Activated CD8-positive, alpha-beta T cell treated with anti-CD3 and anti-CD28 coated beads for 36 hours (primary cell): Measurements from ENCODE around the gene INPP5J. TPM values are rescaled to one million over a fixed set of nuclear protein-coding genes. Genes with fewer than 3 reads are reported as not detected.
A peak's percentile ranks its signal among the peaks of the same experiment; 100 is the strongest.

Experiments
- ATAC-seq: fragments of 200-7000 bp; cut with Tn5 transposase; one replicate; pipeline ENCODE4 v1.10.0; 2021; ENCODE audit warnings: mild to moderate bottlenecking, moderate library complexity
- CTCF ChIA-PET: fragments of 350-600 bp; sonication (Branson Sonifier 250); formaldehyde crosslinking; loops from one replicate; lab custom pipeline; 2021; ENCODE audit warnings: antibody characterized with exemption; lab: Charles Lee
- POLR2A ChIA-PET: fragments of 350-600 bp; sonication (Branson Sonifier 250); formaldehyde crosslinking; loops from one replicate; lab custom pipeline; 2021; ENCODE audit warnings: antibody characterized with exemption; lab: Charles Lee
- DNase-seq: peaks from one replicate; pipeline ENCODE4 v3.0.0-alpha.2; 2020
- H3K27ac Mint-ChIP-seq: one replicate; pipeline ENCODE4 v1.8.0; 2021; ENCODE audit warnings: mild to moderate bottlenecking, mixed read lengths
- H3K27me3 Mint-ChIP-seq: one replicate; pipeline ENCODE4 v1.8.0; 2021; ENCODE audit warnings: mixed read lengths
- H3K36me3 Mint-ChIP-seq: one replicate; pipeline ENCODE4 v1.8.0; 2021; ENCODE audit warnings: low read depth, mixed read lengths
- H3K4me1 Mint-ChIP-seq: one replicate; pipeline ENCODE4 v1.8.0; 2021; ENCODE audit warnings: low read depth, mixed read lengths
- H3K4me3 Mint-ChIP-seq: one replicate; pipeline ENCODE4 v1.8.0; 2021; ENCODE audit warnings: mild to moderate bottlenecking, moderate library complexity, mixed read lengths
- H3K9me3 Mint-ChIP-seq: one replicate; pipeline ENCODE4 v1.8.0; 2021; ENCODE audit warnings: mixed read lengths
- intact Hi-C: fragments of 100-400 bp; cut with micrococcal nuclease; formaldehyde crosslinking; loops from one replicate; pipeline ENCODE4 v1.10.0; 2022
- total RNA-seq, 2 experiments: library from RNA; stranded (reverse); gene quantifications; one replicate each; pipeline ENCODE4 v1.2.3, GENCODE V29; 2021
- TF ChIP-seq, protein P1 (sequence below): fragments of 200-600 bp; IDR thresholded peaks from one replicate; pipeline ENCODE4 v1.8.0; 2022; ENCODE audit warnings: antibody characterized with exemption, mild to moderate bottlenecking

The INPP5J gene
- total RNA-seq, 2 experiments from 2014 or later: 0.09 to 0.29 TPM

DNA sequence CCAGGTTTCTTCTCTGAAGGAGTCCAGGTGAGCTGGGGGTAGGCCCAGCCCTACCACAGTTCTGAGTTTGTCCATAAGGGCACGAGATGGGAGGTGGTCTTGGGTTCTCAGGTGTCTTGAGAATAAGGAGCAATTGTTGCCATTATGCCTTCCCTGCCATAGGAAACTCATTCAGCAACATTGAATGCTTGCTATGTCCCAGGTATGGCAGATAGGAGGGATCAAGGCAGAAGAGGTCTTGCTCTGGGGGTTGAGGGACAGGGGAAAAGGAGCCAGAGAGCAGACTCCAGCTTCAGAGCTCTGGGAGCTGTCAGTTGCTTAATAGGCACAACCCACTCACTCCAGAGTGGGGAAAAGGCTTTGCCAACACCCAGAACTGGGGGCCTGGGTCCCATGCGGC, 19.7 kb upstream of the INPP5J start:
- ChIA-PET CTCF (no interaction called here), POLR2A (interaction anchor here (1.5 kb wide), 1 partner anchor 170 kb away, joined by 3 read pairs; no protein-coding TSS in a partner anchor)
- H3K4me1 Mint-ChIP-seq: peaks cover 18% of the 10 kb centered on the region
- TF ChIP-seq, protein P1, sequence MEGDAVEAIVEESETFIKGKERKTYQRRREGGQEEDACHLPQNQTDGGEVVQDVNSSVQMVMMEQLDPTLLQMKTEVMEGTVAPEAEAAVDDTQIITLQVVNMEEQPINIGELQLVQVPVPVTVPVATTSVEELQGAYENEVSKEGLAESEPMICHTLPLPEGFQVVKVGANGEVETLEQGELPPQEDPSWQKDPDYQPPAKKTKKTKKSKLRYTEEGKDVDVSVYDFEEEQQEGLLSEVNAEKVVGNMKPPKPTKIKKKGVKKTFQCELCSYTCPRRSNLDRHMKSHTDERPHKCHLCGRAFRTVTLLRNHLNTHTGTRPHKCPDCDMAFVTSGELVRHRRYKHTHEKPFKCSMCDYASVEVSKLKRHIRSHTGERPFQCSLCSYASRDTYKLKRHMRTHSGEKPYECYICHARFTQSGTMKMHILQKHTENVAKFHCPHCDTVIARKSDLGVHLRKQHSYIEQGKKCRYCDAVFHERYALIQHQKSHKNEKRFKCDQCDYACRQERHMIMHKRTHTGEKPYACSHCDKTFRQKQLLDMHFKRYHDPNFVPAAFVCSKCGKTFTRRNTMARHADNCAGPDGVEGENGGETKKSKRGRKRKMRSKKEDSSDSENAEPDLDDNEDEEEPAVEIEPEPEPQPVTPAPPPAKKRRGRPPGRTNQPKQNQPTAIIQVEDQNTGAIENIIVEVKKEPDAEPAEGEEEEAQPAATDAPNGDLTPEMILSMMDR: no peak
- H3K27ac Mint-ChIP-seq: no peak overlapping the region
- intact Hi-C loops: loop anchor here (10.0 kb wide), 1 partner anchor 192 kb away; the partner anchor contains the start of gene PIK3IP1
- H3K9me3 Mint-ChIP-seq: no peaks in the 10 kb centered on the region
- no peaks in the 10 kb centered on the region for H3K27me3 Mint-ChIP-seq
- ATAC-seq: no peak
- DNase-seq: no peak
- H3K36me3 Mint-ChIP-seq: no peaks in the 10 kb centered on the region
- H3K4me3 Mint-ChIP-seq: no peak overlapping the region

DNA sequence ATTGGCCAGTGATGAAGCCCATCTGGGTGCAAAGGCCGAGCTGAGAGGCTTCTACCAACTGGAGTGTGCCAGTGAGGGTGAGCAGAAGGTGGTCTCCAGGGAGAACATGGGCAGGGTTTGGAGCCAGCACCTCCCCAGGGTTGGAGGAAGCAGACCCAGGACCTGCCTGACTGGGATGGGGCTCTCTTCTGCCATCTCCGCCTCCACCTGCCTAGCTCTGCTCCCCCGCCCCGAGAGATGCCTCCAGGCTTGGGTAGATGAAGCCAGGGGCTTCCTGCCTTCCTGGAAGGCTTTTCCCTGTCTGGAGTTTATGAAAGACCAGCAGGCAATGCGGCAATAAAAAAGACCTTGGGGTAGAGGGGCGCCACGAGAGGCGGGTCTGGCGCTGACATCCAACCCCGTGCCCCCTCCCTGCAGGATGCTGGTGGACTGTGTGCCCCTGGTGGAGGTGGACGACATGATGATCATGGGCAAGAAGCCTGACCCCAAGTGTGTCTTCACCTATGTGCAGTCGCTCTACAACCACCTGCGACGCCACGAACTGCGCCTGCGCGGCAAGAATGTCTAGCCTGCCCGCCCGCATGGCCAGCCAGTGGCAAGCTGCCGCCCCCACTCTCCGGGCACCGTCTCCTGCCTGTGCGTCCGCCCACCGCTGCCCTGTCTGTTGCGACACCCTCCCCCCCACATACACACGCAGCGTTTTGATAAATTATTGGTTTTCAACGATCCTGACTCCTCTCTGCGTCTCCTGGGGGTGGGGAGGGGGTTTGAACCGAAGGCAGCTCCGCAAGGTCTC, 18.7 kb upstream of the INPP5J start:
- TF ChIP-seq, protein P1: no peak
- no peak for ATAC-seq
- Mint-ChIP-seq H3K27me3 (no peaks in the 10 kb centered on the region), H3K4me1 (peaks cover 18% of the 10 kb centered on the region), H3K4me3 (no peak overlapping the region), H3K27ac (no peak overlapping the region), H3K9me3 (no peaks in the 10 kb centered on the region), H3K36me3 (no peaks in the 10 kb centered on the region)
- intact Hi-C loops: loop anchor here (10.0 kb wide), 1 partner anchor 191 kb away; the partner anchor contains the start of gene PIK3IP1
- ChIA-PET CTCF (interaction anchor here (0.9 to 1.7 kb wide), 2 partner anchors 8 to 19 kb away, joined by 4 to 10 read pairs; no protein-coding TSS in a partner anchor), POLR2A (interaction anchor here (0.9 kb wide), 1 partner anchor 19 kb away, joined by 5 read pairs; no protein-coding TSS in a partner anchor)
- DNase-seq: no peak

DNA sequence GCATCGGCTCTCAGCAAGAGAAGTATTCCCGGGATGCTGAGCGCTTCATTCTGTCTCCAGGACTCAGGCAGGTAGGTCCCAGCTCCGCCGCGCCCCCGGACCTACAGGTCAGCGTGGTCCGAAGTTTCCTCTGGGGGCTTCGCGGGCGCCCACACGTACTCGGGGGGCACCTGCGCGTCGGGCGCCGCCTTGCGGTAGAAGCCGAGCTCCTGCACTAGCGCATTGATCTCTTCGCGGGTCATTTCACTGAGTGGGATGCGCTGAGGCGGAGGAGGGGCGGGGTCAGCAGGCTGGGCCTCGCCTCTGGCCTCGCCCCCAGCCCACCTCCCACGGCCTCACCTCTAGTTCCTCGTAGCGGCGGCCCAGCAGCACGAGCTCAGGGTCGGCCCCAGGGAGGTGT, 17.9 kb upstream of the INPP5J start:
- no peak overlapping the region for H3K27ac Mint-ChIP-seq
- TF ChIP-seq, protein P1: peak; percentile 35
- no peaks in the 10 kb centered on the region for H3K27me3 Mint-ChIP-seq
- peak; percentile 48 for DNase-seq
- no peaks in the 10 kb centered on the region for H3K36me3 Mint-ChIP-seq
- intact Hi-C loops: loop anchor here (10.0 kb wide), 1 partner anchor 190 kb away; the partner anchor contains the start of gene PIK3IP1
- peaks cover 18% of the 10 kb centered on the region for H3K4me1 Mint-ChIP-seq
- ATAC-seq: no peak
- CTCF ChIA-PET: interaction anchor here (0.9 to 1.7 kb wide), 2 partner anchors 9 to 20 kb away, joined by 4 to 10 read pairs; no protein-coding TSS in a partner anchor
- no peaks in the 10 kb centered on the region for H3K9me3 Mint-ChIP-seq
- no peak overlapping the region for H3K4me3 Mint-ChIP-seq
- POLR2A ChIA-PET: no interaction called here

DNA sequence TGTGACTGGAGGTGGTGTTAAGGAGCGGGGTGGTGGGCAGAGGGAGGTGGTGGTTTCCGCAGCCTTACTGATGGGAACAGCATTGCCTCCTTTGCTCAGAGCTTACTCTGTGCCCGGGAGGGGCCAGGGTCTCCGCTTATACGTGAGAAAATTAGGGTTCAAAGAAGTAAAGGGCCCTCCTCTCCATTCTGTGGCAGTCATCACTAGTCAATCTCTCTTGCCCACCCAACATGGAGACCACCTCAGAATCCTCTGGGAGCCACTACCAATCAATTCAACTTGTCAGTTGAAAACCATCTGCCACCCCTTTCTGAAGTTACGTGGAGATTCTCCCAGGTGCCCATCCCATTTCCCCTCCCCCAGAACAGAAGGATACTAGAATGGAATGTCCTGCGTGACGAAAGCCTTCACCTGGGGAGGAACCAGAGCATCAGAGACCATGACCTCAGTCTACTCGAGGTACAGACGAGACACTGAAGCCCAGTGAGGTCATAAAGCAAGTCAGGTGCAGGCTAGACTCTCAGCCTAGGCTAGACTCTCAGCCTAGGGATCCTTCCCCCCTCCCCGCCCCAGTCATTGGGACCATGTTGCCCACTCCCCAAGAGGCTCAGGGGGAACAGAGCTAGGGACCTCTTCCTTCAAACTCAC, 17.4 kb upstream of the INPP5J start:
- DNase-seq (no peak), ATAC-seq (no peak)
- Mint-ChIP-seq H3K36me3 (no peaks in the 10 kb centered on the region), H3K27ac (no peak overlapping the region), H3K4me3 (no peak overlapping the region), H3K9me3 (no peaks in the 10 kb centered on the region), H3K27me3 (no peaks in the 10 kb centered on the region), H3K4me1 (peaks cover 18% of the 10 kb centered on the region)
- POLR2A ChIA-PET: interaction anchor here (3.2 kb wide), 1 partner anchor 24 kb away, joined by 7 read pairs; the partner anchor contains the start of gene SMTN
- CTCF ChIA-PET: interaction anchor here (0.9 to 1.7 kb wide), 2 partner anchors 10 to 20 kb away, joined by 4 to 10 read pairs; no protein-coding TSS in a partner anchor
- TF ChIP-seq, protein P1: no peak
- intact Hi-C loops: loop anchor here (10.0 kb wide), 1 partner anchor 189 kb away; the partner anchor contains the start of gene PIK3IP1
